Daoy (cell line): ENCODE data around the gene BCL7C. TPM values are rescaled to one million over a fixed set of nuclear protein-coding genes. Genes with fewer than 3 reads are reported as not detected.

ENCODE experiments used
- DNase-seq: peaks from one replicate; pipeline ENCODE4 v3.0.0-alpha.2; 2015; ENCODE audit warnings: low read depth
- total RNA-seq: library from RNA; depleted of rRNA; stranded (reverse); fragments of >200 nt; shearing (Covaris generic); gene quantifications from 2 replicates; pipeline ENCODE4 v1.2.3, GENCODE V29; 2014

BCL7C gene
- total RNA-seq, 1 experiment from 2014 or later: 27.8 TPM

DNA sequence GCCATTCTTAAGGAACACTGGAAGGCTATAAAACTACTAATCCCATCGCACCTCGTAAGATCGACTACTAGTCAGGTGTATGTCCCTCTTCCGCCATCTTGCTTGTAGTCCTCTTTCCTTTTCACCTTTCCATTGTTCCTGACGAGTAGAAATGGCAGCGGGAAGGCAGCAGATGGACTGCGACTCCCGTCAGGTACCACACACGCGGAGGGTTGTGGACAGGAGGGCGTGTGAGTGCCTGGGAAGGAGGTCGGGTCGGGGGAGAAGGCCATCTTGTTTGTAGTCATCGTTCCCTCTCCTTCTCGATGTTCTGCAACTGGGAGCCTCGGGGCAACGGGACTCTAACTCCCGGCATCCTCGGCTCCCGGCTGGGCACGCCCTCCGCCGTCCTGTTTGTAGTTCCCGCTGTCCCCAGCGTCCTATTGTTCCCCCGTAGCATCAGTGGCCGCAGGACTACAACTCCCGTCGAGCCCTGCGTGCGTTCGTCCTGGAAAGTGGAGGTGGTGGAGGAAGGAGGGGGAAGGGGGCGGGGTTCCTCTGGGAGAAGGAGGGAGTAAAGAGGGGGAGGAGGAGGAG lies 29.2 kb upstream of the BCL7C start:
- DNase-seq: peak; percentile 99

DNA sequence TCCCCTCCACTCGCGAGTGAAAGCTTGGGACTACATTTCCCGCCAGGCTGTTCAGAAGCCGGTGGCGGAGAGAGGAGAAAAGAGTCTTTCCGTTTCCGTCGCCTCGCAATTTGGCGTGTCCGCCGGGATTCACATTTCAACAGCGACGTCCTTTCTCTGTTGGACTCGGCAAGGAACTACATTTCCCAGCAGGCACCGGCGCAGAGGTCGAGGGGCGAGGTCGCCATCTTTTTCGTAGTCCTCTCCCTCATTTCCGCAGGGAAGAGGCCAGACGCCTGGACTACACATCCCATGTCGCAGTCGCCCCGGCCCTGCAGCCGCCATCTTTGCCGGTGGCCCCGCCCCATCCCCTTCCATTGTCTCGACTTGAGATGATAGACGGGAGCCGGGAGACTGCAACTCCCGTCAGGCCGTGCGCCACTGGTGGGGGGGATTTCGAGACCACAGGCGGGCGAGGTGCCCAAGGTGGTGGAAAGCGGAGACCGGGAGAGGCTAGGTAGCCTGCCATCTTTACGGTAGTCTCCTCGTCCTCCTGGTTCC lies 28.6 kb upstream of the BCL7C start:
- DNase-seq: peak; percentile 99

DNA sequence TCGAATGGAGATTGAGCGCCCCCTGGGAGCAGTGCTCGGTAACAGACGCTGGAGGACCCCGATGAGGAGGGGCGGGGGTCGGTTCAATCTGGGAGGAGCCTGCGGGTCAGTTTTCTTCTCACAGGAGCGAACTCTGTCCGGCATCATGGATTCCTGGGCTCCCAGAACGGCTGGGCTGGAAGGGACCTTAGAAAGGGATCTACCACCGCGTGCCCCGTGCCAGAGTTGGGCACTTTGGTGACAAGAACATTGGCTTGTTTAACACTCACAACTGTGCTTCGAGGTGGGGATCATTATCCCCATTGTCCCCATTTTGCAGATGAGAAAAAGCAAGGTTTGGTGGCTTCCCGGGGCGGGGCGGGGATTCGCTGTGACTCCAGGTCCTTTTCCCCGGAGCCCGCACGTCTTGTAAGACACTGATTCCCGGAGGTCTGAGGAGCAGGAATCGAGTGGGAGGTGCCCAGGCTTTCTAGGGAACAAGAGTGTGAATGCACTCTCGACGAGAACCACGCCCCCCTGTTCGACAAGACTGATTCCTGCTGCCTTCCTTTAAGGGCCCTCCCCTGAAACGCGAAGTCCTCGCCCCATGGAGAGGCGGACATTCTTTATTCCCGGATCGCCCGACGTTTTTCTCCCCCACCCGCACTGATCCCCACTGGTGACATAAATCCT lies 28.0 kb upstream of the BCL7C start:
- peak; percentile 86 for DNase-seq

DNA sequence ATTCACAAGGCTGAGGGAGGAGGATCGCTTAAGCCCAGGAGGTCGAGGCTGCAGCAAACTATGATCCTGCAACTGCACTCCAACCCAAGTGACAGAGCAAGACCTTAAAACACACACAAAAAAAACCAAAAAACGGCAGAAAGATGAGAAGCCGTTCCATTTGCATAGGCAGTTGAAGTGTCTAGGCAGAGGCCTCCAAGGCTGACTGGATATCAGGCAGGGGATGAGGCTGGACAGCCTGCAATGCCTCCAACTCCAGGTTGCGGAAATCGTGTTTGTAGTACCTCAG lies 27.5 kb upstream of the BCL7C start:
- no peak for DNase-seq

DNA sequence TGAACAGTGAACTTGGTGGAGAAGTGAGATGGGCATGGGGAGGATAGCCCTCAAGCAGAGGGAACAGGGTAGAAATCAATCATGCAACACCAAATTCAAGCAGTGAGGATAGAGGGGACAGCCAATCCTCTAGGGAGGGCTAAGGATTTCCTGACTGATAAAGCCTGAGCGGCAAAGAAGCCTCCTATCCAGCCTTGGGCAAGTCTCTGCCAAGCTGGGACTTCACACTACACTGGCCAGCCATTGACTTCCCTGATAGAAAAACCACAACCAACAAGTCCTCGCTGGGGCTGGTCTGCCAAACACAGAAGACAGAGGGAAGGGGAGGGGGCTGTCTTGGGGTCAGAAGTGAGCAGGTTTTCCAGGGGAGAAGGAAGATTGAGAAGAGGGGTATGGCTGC lies 27.0 kb upstream of the BCL7C start:
- DNase-seq: no peak

DNA sequence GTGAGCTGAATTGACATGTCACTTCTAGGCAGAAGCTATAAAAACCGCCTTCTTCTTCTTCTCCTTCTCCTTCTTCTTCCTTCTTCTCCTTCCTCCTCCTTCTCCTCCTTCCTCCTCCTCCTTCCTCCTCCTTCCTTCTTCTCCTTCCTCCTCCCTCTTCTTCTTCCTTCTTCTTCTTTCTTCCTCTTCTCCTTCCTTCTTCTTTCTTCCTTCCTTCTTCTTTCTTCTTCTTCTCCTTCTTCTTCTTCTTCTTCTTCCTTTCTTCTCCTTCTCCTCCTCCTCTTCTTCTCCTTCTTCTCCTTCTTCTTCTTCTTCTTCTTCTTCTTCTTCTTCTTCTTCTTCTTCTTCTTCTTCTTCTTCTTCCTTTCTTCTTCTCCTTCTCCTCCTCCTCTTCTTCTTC lies 24.7 kb upstream of the BCL7C start:
- DNase-seq: no peak

DNA sequence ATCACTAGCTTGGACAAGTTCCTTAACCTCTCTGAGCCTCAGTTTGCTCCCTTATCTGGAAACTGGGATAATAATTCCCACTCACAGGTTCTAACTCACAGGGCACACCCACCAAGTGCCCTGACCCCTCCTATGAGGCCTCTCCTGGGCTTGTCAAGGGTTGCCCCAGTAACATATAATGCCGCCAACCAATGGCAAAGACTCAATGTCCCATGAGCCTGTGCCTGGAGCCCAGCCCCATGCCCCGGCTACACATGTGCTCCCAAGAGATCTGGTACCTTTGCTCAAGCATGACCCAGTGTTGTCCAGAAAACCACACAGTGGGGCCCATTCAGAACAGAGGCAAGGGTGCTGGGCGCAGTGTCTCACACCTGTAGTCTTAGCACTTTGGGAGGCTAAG lies 21.0 kb upstream of the BCL7C start:
- no peak for DNase-seq

DNA sequence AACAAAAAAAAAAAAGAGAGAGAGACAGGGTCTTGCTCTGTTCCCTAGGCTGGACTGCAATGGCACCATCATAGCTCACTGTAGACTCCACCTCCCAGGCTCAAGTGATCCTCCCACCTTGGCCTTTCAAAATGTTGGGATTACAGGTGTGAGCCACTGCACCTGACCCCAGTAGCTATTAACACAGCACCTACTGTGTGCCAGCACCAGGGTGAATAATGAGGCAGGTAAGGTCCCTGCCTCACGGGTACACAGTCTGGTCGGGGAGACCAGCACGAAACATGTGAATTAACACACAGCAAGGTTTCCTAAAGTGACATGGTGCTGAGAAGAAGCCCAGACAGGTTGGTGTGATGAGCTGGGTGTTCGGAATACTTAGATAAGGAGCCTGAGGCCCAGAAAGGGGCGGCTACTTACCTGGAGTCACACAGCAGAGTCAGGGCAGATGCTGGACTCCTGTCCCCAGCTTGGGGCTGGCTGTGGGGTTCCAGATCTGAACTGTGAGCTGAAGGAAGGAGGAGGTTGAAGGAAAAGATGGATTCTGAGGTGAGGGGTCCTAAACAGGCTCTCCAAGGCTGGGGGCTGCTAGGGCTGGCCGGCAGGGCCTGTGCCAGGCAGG lies 19.0 kb upstream of the BCL7C start:
- no peak for DNase-seq

DNA sequence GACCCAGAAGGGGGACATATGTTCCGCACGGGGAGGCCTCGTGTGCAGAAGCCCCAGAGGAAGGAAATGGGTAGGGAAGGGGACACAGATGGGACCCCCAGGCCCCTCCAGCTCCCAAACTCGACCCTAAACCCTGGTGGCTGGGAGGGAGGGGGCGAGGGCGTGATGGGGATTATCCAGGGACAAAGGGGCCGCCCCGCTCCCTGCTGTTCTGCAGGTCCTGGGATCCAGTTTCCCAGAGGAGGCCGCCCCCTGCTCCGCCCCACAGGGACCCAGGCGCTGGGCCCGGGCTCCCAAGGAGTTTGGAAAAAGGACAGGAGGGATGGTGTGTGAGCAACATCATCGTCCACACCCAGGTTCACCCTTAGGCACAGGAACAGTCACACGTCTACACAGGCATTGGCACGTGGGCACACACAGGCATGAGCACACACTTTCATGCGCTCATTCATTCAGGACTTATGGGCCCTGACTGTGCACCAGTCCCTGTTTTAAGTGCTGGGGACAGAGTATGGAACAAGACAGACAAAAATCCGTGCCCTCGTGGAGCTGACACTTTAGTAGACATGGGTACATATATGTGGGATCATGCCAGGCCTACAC lies 16.7 kb upstream of the BCL7C start:
- no peak for DNase-seq

DNA sequence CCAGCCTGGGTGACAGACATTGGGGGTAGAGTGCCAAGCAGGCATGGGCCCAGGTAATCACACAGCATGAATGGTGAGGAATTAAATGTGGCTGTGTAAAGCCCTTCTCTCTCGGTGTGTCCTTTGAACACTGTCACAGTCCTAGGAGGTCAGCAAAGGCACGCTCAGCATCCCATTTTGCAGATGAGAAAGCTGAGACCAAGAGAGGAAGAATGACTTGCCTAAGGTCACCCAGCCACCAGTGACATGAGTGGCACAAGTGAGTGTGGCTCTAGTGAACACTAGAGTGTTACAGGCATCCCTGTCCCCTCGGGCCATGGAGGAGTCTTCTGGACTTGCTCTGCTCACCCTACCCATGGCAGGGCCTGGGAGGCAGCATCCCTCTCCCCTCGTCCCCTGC lies 13.2 kb upstream of the BCL7C start:
- no peak for DNase-seq

DNA sequence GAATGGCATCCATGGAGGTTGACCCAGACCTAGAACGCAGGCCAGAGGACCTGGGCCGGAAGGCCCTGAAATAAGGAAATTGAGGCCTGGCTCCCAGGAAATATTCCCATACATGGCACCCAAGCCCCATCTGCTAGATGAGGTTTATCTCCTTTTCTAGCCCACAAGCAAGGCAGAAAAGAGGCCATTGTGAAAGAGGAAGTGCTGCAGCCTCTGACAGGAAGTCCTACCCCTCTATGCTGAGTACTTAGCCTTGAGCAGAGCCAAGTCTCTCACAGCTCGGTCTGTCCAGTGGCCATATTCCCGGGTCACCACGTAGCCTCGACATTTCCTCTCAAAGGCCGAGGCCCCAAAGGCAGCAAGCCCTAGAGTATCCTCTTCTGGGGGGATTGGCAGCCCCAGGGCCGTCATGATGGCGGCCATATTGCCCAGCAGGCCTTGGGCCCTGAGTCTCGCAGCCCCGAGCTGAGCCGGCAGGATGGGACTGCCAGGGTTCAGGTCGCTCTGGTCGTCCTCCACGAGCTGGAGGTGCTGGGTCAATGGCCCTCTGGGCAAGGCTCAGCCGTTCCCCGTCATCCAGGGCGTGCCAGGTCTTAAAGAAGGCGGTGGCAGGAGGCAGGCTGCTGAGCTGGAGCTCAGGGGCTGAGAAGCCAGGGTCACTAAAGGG lies 10.4 kb upstream of the BCL7C start:
- DNase-seq: no peak

DNA sequence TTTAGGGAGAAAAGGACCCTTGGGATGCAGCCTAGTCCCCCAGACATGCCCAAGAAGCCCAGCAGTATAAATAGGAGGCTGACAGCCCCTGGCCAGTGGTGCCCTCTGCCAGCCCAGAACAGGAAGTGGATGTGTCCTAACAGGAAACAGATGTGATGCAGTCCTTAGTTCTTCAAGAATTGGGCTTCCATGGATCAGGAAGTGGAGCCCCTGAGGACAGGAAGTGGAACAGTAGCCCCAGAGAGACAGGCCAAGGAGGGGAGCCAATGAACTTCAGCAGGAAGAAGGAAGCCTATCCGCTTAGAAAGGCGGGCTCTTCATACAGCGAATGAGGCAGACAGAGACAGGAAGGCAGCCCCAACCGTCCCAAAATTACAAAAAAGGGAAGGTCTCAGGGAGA lies 9.7 kb upstream of the BCL7C start:
- DNase-seq: no peak

DNA sequence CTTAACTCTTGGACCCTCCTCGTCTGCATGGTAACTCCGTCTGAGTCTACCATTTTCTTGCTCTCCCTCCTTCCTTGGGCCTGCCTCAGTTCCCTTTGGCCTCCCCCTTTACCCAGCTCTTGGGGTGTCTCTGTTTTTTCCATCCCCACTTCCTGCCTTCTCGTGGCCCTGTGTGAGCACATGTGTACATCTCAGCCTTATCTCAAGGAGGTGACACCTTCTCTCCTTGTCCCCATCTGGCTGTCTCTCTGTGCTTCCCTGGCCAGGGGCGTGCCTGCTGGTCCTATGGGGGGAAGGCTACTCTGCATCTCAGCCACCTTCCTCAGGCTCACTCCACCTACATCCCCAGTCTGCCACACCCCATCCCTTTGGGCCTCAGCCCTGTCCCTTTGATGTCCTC lies 9.1 kb upstream of the BCL7C start:
- no peak for DNase-seq

DNA sequence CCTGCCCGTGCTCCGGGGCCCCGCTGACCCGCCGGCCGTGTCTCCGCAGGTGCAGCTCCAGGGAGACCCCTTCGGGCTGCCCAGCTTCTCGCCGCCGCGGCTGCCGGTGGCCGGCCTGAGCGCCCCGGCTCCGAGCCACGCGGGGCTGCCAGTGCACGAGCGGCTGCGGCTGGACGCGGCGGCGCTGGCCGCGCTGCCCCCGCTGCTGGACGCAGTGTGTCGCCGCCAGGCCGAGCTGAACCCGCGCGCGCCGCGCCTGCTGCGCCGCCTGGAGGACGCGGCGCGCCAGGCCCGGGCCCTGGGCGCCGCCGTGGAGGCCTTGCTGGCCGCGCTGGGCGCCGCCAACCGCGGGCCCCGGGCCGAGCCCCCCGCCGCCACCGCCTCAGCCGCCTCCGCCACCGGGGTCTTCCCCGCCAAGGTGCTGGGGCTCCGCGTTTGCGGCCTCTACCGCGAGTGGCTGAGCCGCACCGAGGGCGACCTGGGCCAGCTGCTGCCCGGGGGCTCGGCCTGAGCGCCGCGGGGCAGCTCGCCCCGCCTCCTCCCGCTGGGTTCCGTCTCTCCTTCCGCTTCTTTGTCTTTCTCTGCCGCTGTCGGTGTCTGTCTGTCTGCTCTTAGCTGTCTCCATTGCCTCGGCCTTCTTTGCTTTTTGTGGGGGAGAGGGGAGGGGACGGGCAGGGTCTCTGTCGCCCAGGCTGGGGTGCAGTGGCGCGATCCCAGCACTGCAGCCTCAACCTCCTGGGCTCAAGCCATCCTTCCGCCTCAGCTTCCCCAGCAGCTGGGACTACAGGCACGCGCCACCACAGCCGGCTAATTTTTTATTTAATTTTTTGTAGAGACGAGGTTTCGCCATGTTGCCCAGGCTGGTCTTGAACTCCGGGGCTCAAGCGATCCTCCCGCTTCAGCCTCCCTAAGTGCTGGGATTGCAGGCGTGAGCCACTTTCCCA lies 8.4 kb upstream of the BCL7C start:
- peak; percentile 70 for DNase-seq

DNA sequence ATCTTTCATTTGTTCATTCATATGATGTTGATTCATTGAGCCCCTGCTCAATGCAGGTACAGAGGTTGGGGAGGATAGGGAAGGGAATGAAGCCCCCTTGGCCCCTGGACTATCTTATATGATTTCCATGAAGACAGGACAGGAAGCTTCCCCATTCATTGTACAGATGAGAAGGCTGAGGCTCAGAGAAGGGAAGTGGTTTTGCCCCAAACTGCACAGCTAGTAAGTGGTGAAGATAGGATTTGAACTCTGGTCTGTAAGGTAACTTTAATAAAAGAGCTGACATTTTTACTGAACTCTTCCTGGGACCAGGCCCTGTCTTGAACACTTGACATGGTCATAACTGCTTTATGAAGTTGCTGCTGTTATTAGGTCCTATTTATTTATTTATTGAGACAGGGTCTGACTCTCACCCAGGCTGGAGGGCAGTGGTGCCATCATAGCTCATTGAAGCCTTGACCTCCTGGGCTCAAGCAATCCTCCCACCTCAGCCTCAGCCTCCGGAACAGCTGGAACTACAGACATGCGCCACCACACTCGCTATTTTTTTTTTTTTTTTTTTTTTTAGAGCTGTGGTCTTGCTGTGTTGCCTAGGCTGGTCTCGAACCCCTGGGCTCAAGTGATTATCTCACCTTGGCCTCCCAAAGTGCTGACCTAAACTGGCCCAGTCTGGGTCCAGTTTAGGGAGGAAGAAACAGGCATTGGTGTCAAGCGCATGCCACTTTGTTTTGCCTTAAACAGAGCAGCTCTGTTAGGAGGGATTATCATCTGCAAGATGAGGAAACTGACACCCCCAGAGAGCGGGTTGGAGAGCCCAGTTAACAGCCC lies 7.5 kb upstream of the BCL7C start:
- no peak for DNase-seq

DNA sequence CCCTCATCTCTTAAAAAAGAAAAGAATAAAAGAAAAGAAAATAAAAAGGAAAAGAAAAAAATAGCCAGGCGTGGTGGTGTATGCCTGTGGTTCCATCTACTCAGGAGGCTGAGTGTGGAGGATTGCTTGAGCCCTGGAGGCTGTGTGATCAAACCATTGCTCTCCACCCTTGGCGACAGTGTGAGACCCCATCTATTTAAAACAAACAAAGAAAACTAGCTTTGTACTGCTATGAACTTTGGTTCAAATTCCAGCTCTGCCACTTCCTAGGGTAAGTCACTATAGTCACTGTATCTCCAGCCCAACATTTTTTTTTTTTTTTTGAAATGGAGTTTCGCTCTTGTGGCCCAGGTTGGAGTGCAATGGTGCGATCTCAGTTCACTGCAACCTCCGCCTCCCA lies 6.7 kb upstream of the BCL7C start:
- DNase-seq: no peak

DNA sequence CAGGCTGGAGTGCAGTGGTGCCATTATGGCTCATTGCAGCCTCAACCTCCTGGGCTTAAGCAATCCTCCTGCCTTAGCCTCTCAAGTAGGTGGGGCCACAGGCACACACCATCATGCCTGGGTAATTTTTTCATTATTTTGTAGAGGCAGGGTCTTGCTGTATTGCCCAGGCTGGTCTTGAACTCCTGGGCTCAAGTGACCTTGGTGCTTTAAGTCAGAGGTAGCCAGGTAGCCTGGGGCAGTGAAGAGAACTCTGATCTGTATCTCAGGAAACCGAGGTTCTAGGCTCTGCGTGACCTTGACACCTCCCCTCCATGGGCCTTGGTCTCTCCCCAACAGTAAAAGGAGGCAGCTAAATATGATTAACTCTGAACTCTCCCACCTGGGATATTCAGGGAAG lies 5.9 kb upstream of the BCL7C start:
- DNase-seq: no peak

DNA sequence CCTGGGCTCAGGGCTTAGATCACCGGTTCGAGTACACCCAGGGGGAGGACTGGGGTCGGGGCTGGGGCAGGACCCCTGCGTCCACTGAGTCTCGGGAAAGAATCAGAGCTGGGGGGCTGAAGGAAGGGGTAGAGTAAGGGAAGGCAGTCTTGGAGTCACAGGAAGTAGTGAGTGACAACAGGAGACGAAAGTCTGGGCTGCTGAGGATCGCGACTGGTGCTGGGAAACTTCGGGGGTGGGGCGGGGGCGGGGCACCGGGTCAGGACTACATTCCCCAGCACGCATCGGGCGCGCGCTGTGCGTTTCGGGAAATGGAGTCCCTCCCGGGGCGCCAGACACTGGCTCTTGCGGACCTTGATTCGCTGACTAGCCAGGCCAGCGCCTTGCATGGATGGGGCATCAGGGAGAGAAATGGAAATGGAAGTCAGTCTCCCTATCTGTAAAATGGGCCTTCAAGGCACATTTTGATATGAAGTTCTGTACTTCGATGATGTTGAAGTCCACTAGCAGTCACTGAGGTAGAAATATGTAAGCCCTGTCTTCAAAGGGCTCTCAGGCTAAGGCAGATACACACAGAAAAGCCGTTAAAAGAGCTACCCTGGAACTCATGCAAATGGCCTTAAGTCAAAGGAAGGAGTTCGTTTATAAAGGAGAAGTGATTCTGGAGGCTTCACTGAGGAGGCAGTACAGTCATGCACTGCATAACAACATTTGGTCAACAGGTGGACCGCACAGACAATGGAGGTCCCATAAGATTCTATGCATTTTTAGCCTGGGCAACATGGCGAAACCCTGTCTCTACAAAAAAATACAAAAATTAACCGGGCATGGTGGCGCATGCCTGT lies 3.2 kb upstream of the BCL7C start:
- DNase-seq: peak; percentile 92

DNA sequence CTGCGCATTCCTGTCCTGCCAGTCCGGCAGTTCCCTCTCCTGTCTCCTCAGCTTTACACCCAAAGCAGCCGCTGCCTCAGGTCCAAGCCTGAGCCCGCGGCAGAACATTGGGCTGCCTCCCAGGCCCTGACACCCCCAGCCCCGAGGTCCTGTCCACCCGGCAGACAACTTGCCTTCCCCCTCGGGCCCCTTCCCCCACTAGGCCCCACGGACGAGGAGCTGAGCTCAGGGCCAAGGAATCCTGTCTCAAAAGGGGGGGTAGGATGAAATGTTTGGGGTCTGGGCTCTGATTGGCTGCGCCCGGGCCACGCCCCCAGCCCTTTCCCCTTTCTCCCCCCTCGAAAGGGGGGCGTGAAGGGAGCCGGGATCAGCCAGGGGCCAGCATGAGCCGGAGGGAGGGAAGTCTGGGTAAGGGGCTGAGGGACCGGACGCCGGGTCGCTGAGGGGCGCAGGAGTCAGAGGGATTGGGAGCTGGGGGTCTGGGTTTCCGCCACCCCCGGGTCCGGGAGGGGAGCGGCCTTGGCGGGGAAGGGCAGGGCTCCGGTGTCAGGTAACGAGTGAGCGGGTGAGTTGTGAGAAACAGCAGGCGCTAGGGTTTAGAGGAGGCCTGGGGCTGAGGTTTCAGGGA lies 2.5 kb upstream of the BCL7C start, which contains the start of gene CTF1:
Gene CTF1, plus strand, starts transcription at position 354 of the 628 bp plus-strand sequence. Its CDS starts 30 bp downstream, at position 384.
- peak; percentile 67 for DNase-seq
